PFSK-1 (cell line): ENCODE measurements around the gene MARCHF3.

Experiments
- FOXP2 ChIP-seq: optimal IDR thresholded peaks from 2 replicates; pipeline ENCODE3; 2011; ENCODE audit warnings: borderline replicate concordance, control low read depth, inconsistent platforms; ENCODE audit not compliant: insufficient read depth; ENCODE audit errors: extremely low read length, extremely low read depth
- POLR2AphosphoS5 ChIP-seq: IDR thresholded peaks from 2 replicates; pipeline ENCODE4 v1.6.1; 2012; ENCODE audit warnings: low read depth, mild to moderate bottlenecking, control low read depth, low read length, moderate library complexity
- SIN3A ChIP-seq: IDR thresholded peaks from 2 replicates; pipeline ENCODE4 v1.6.1; 2012; ENCODE audit warnings: mild to moderate bottlenecking, low read length, moderate library complexity, borderline replicate concordance; ENCODE audit not compliant: insufficient read depth
- TAF1 ChIP-seq: IDR thresholded peaks from 2 replicates; pipeline ENCODE4 v1.6.1; 2012; ENCODE audit warnings: low read length, control low read depth, borderline replicate concordance; ENCODE audit not compliant: insufficient read depth
- TF ChIP-seq, protein P1 (sequence below), 2 experiments: IDR thresholded peaks; 2 replicates each; pipeline versions ENCODE4 v1.6.1 to v1.8.0; 2011 to 2012; ENCODE audit warnings: low read depth in 2 of 2, low read length in 2 of 2, control low read depth in 1 of 2, inconsistent platforms in 1 of 2, mild to moderate bottlenecking in 1 of 2, moderate library complexity in 1 of 2; ENCODE audit not compliant: insufficient read depth in 1 of 2

DNA sequence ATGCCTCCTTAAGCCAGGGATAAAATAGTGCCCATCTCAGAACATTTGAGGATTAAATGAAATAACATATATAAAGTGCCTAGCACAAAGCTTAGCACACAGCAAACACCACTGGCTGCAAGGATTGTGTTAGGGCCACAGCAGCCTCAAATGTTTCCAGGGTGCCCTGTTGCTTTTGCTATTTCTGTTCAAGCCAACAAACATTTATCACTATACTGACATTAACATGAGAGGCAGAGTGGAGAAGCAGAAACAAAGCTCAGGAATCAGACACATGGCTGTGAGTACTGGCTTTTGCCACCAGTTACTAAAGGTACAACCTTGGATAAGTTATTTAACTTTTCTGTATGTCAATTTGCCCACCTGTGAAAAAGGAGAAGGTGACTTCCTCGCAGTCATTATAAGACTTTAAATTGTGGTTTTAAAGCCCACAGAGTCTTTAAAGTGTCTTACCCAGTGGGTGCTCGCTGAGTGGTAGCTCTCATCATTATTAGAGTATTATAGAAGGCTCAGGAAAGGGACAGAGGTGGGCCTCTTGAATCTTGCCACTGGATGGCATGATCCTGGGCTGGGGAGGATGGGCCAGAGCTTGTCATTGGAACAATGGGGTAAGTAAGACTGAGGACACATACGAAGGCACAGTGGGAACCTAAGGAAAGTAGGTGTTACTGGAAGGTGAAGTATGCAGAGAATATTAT is 98.2 kb downstream of the MARCHF3 start:
- no peak for TF ChIP-seq SIN3A
- TF ChIP-seq, protein P1, sequence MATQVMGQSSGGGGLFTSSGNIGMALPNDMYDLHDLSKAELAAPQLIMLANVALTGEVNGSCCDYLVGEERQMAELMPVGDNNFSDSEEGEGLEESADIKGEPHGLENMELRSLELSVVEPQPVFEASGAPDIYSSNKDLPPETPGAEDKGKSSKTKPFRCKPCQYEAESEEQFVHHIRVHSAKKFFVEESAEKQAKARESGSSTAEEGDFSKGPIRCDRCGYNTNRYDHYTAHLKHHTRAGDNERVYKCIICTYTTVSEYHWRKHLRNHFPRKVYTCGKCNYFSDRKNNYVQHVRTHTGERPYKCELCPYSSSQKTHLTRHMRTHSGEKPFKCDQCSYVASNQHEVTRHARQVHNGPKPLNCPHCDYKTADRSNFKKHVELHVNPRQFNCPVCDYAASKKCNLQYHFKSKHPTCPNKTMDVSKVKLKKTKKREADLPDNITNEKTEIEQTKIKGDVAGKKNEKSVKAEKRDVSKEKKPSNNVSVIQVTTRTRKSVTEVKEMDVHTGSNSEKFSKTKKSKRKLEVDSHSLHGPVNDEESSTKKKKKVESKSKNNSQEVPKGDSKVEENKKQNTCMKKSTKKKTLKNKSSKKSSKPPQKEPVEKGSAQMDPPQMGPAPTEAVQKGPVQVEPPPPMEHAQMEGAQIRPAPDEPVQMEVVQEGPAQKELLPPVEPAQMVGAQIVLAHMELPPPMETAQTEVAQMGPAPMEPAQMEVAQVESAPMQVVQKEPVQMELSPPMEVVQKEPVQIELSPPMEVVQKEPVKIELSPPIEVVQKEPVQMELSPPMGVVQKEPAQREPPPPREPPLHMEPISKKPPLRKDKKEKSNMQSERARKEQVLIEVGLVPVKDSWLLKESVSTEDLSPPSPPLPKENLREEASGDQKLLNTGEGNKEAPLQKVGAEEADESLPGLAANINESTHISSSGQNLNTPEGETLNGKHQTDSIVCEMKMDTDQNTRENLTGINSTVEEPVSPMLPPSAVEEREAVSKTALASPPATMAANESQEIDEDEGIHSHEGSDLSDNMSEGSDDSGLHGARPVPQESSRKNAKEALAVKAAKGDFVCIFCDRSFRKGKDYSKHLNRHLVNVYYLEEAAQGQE (IDR thresholded peaks at IDR 0.05; ENCODE audit: insufficient read depth in 1 of 2, low read depth in 2 of 2, low read length in 2 of 2) = no peak
- TF ChIP-seq POLR2AphosphoS5 = no peak
- TF ChIP-seq TAF1 = no peak
- TF ChIP-seq FOXP2 = no peak
